Upper lobe of left lung (tissue), 4 donors: Measurements from ENCODE around the gene FLAD1.

Experiments used
- EP300 ChIP-seq, 4 donors: sonication (generic); formaldehyde crosslinking; IDR thresholded peaks; one replicate each; pipeline ENCODE4 v1.5.1; 2017; ENCODE audit warnings: antibody characterized with exemption in 4 of 4, control low read depth in 2 of 4
- POLR2A ChIP-seq, 4 donors: fragments of 450-650 bp; IDR thresholded peaks; one replicate each; pipeline ENCODE4 v1.5.1; 2016 to 2017; ENCODE audit warnings: antibody characterized with exemption in 4 of 4, mild to moderate bottlenecking in 2 of 4
- POLR2AphosphoS5 ChIP-seq, 2 donors: sonication (generic); formaldehyde crosslinking; IDR thresholded peaks; one replicate each; pipeline ENCODE4 v1.5.1; 2017; ENCODE audit warnings: antibody characterized with exemption in 2 of 2

- TF ChIP-seq EP300 (IDR thresholded peaks at IDR 0.05) = no peak
- TF ChIP-seq POLR2AphosphoS5 (IDR thresholded peaks at IDR 0.05) = peak; percentile 79
- peak in 2 of 4 donors; percentile 11 to 67 for TF ChIP-seq POLR2A (IDR thresholded peaks at IDR 0.05)
These were observed at the start of gene FLAD1 for GRCh38 chr1:154982897-154983648.
